Loucy (cell line): ENCODE data around the gene SCN8A.

Source experiments
- H2AFZ ChIP-seq: fragments of 200-600 bp; sonication (generic); 2 replicates; pipeline ENCODE4 v1.6.0; 2016; ENCODE audit warnings: antibody characterized with exemption, mild to moderate bottlenecking, low read length, moderate library complexity
- H3F3A ChIP-seq: fragments of 200-600 bp; 2 replicates; pipeline ENCODE4 v1.6.0; 2016; ENCODE audit warnings: antibody characterized with exemption, low read depth, mild to moderate bottlenecking
- H3K27me3 ChIP-seq: fragments of 200-600 bp; sonication (generic); 2 replicates; pipeline ENCODE4 v1.6.1; 2014; ENCODE audit warnings: low read length, mild to moderate bottlenecking; ENCODE audit not compliant: insufficient read depth, poor library complexity, severe bottlenecking
- H3K36me3 ChIP-seq: fragments of 200-600 bp; sonication (generic); 2 replicates; pipeline ENCODE4 v1.6.1; 2016; ENCODE audit warnings: low read length; ENCODE audit not compliant: insufficient read depth
- H3K4me1 ChIP-seq: fragments of 200-600 bp; sonication (generic); 2 replicates; pipeline ENCODE4 v1.5.1; 2014; ENCODE audit warnings: low read length, mild to moderate bottlenecking; ENCODE audit not compliant: insufficient read depth, poor library complexity, severe bottlenecking
- H3K4me2 ChIP-seq: fragments of 200-600 bp; sonication (generic); 2 replicates; pipeline ENCODE4 v1.6.0; 2014; ENCODE audit warnings: antibody characterized with exemption, low read length, low read depth, mild to moderate bottlenecking; ENCODE audit not compliant: poor library complexity, severe bottlenecking
- H3K4me3 ChIP-seq: fragments of 200-600 bp; sonication (generic); 2 replicates; pipeline ENCODE4 v1.5.1; 2014; ENCODE audit warnings: low read length, mild to moderate bottlenecking, mixed read lengths; ENCODE audit not compliant: poor library complexity, severe bottlenecking
- H3K79me2 ChIP-seq: fragments of 200-600 bp; sonication (generic); 2 replicates; pipeline ENCODE4 v1.6.1; 2014; ENCODE audit warnings: low read length; ENCODE audit not compliant: insufficient read depth
- H3K9ac ChIP-seq: fragments of 200-600 bp; sonication (generic); 2 replicates; pipeline ENCODE4 v1.6.0; 2014; ENCODE audit warnings: mild to moderate bottlenecking, low read depth, low read length, moderate library complexity; ENCODE audit not compliant: poor library complexity, severe bottlenecking
- H3K9me2 ChIP-seq: fragments of 200-600 bp; sonication (generic); replicated peaks from 2 replicates; pipeline ENCODE4 v1.6.1; 2016; ENCODE audit warnings: low read depth, low read length, mixed read lengths
- H3K9me3 ChIP-seq: fragments of 200-600 bp; sonication (generic); 2 replicates; pipeline ENCODE4 v1.6.1; 2014; ENCODE audit warnings: mild to moderate bottlenecking, antibody characterized with exemption, low read length, low read depth; ENCODE audit not compliant: insufficient read depth
- H4K20me1 ChIP-seq: fragments of 200-600 bp; sonication (generic); 2 replicates; pipeline ENCODE4 v1.6.0; 2014; ENCODE audit warnings: antibody characterized with exemption, low read length, mild to moderate bottlenecking; ENCODE audit not compliant: insufficient read depth, poor library complexity, severe bottlenecking
- EZH2phosphoT487 ChIP-seq: fragments of 200-600 bp; IDR thresholded peaks from 2 replicates; pipeline ENCODE4 v1.6.1; 2018; ENCODE audit warnings: antibody characterized with exemption, mild to moderate bottlenecking, moderate library complexity, borderline replicate concordance
- TF ChIP-seq, protein P1 (sequence below): fragments of 200-600 bp; sonication (generic); conservative IDR thresholded peaks from 2 replicates; pipeline ENCODE4 v1.5.1; 2014; ENCODE audit warnings: mild to moderate bottlenecking, antibody characterized with exemption, low read length

The SCN8A gene

GRCh38 chr12:51693569-51693968, 102.5 kb downstream of the SCN8A start:
- no peak overlapping the region for H3K4me3 ChIP-seq
- H4K20me1 ChIP-seq: no peaks in the 10 kb centered on the region
- no peaks in the 10 kb centered on the region for H3K36me3 ChIP-seq
- H3F3A ChIP-seq: no peaks in the 10 kb centered on the region
- no peaks in the 10 kb centered on the region for H3K79me2 ChIP-seq
- no peak overlapping the region for H2AFZ ChIP-seq
- H3K4me2 ChIP-seq: no peak overlapping the region
- peaks cover 11% of the 10 kb centered on the region for H3K4me1 ChIP-seq
- H3K9me3 ChIP-seq: no peaks in the 10 kb centered on the region
- TF ChIP-seq EZH2phosphoT487: no peak
- TF ChIP-seq, protein P1, sequence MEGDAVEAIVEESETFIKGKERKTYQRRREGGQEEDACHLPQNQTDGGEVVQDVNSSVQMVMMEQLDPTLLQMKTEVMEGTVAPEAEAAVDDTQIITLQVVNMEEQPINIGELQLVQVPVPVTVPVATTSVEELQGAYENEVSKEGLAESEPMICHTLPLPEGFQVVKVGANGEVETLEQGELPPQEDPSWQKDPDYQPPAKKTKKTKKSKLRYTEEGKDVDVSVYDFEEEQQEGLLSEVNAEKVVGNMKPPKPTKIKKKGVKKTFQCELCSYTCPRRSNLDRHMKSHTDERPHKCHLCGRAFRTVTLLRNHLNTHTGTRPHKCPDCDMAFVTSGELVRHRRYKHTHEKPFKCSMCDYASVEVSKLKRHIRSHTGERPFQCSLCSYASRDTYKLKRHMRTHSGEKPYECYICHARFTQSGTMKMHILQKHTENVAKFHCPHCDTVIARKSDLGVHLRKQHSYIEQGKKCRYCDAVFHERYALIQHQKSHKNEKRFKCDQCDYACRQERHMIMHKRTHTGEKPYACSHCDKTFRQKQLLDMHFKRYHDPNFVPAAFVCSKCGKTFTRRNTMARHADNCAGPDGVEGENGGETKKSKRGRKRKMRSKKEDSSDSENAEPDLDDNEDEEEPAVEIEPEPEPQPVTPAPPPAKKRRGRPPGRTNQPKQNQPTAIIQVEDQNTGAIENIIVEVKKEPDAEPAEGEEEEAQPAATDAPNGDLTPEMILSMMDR: no peak
- H3K27me3 ChIP-seq: no peaks in the 10 kb centered on the region
- no peak overlapping the region for H3K9ac ChIP-seq
- no peaks in the 10 kb centered on the region for H3K9me2 ChIP-seq

GRCh38 chr12:51694146-51694545, 103.1 kb downstream of the SCN8A start:
- Histone ChIP-seq H3K9me3 (no peaks in the 10 kb centered on the region), H3K9ac (no peak overlapping the region), H3K4me3 (no peak overlapping the region), H4K20me1 (no peaks in the 10 kb centered on the region), H3K9me2 (no peaks in the 10 kb centered on the region), H3K79me2 (no peaks in the 10 kb centered on the region), H3K4me2 (no peak overlapping the region), H2AFZ (no peak overlapping the region), H3K36me3 (no peaks in the 10 kb centered on the region), H3F3A (no peaks in the 10 kb centered on the region), H3K27me3 (no peaks in the 10 kb centered on the region), H3K4me1 (peaks cover 11% of the 10 kb centered on the region)
- no peak for TF ChIP-seq EZH2phosphoT487
- TF ChIP-seq, protein P1: no peak

- no peak overlapping the region for H2AFZ ChIP-seq
- H3K9me3 ChIP-seq: no peaks in the 10 kb centered on the region
- H3K27me3 ChIP-seq: no peaks in the 10 kb centered on the region
- no peaks in the 10 kb centered on the region for H3K9me2 ChIP-seq
- H3K4me1 ChIP-seq: peaks cover 11% of the 10 kb centered on the region
- H3F3A ChIP-seq: no peaks in the 10 kb centered on the region
- H3K79me2 ChIP-seq: no peaks in the 10 kb centered on the region
- no peaks in the 10 kb centered on the region for H4K20me1 ChIP-seq
- no peak overlapping the region for H3K4me2 ChIP-seq
- no peak overlapping the region for H3K4me3 ChIP-seq
- TF ChIP-seq EZH2phosphoT487: no peak
- TF ChIP-seq, protein P1: no peak
- H3K36me3 ChIP-seq: no peaks in the 10 kb centered on the region
- no peak overlapping the region for H3K9ac ChIP-seq
These were observed 104.4 kb downstream of the SCN8A start for GRCh38 chr12:51695241-51696010.
